Frontal cortex (tissue), 4 donors: ENCODE results near the gene NUP62. TPM values are rescaled to one million over a fixed set of nuclear protein-coding genes. Genes with fewer than 3 reads are reported as not detected.

ENCODE experiments used
- DNase-seq, 2 donors: peaks; one replicate each; pipeline ENCODE4 v3.0.0; 2012; ENCODE audit warnings: low spot score in 2 of 2
- FAIRE-seq: peaks from 2 replicates; lab custom pipeline; 2012; peaks lifted over from hg19 to GRCh38; lab: Jason Lieb, UNC
- total RNA-seq: library from RNA; depleted of rRNA; stranded (reverse); fragments of >200 nt; gene quantifications from one replicate; pipeline ENCODE4 v1.2.3, GENCODE V29; 2014
- donor health status: control.
- donor health status: control.
- donor health status: control.

The NUP62 gene
- total RNA-seq, 1 donor from 2014 or later, result 22.0 TPM

GRCh38 chr19:49874503-49875157 lies 54.7 kb downstream of the NUP62 start:
- FAIRE-seq (no peak), DNase-seq (no peak)

GRCh38 chr19:49873834-49874233 lies 55.5 kb downstream of the NUP62 start:
- FAIRE-seq (no peak), DNase-seq (no peak)

GRCh38 chr19:49873129-49873521 lies 56.2 kb downstream of the NUP62 start:
- no peak for FAIRE-seq
- DNase-seq, result no peak

- FAIRE-seq, result no peak
Measured at GRCh38 chr19:49872245-49873128, 56.8 kb downstream of the NUP62 start.

GRCh38 chr19:49871349-49871985 lies 57.8 kb downstream of the NUP62 start:
- DNase-seq (no peak), FAIRE-seq (no peak)

More at GRCh38 chr19:49872245-49873128, 56.8 kb downstream of the NUP62 start:
- no peak for DNase-seq

GRCh38 chr19:49870309-49870901 lies 58.9 kb downstream of the NUP62 start:
- FAIRE-seq (no peak), DNase-seq (no peak)

- DNase-seq, result peak; percentile 92
- FAIRE-seq, result peak; percentile 99
Measured at GRCh38 chr19:49869484-49870308, 59.6 kb downstream of the NUP62 start.

GRCh38 chr19:49869009-49869483 lies 60.3 kb downstream of the NUP62 start:
- DNase-seq (no peak), FAIRE-seq (no peak)

- peak; percentile 92 for DNase-seq
- FAIRE-seq, result no peak
Measured at GRCh38 chr19:49866933-49867782, 62.1 kb downstream of the NUP62 start, which contains the start of gene PNKP. PNKP (minus strand) TSS chr19:49867576; CDS start chr19:49867204, 372 bp downstream.

- DNase-seq, result no peak
- FAIRE-seq, result no peak
Measured at GRCh38 chr19:49864890-49865289, 64.4 kb downstream of the NUP62 start.

GRCh38 chr19:49863935-49864320 lies 65.4 kb downstream of the NUP62 start:
- DNase-seq (no peak), FAIRE-seq (no peak)

- FAIRE-seq (no peak), DNase-seq (no peak)
Measured at GRCh38 chr19:49863254-49863934, 65.9 kb downstream of the NUP62 start.

GRCh38 chr19:49862391-49863253 lies 66.7 kb downstream of the NUP62 start:
- DNase-seq (no peak), FAIRE-seq (no peak)

- FAIRE-seq (no peak), DNase-seq (no peak)
Measured at GRCh38 chr19:49861541-49862378, 67.5 kb downstream of the NUP62 start.

GRCh38 chr19:49861107-49861506 lies 68.2 kb downstream of the NUP62 start:
- DNase-seq, result no peak
- FAIRE-seq, result no peak
